Measurements from ENCODE around the gene PARD3.

The PARD3 gene

GRCh38 chr10:34240039-34240438 is 575.1 kb downstream of the PARD3 start:
- WGBS, 2 experiments = 97 to 98% methylated on average over 7 of the region's 7 CpGs
- Histone ChIP-seq H3K4me1 (ENCODE audit: control insufficient read depth, insufficient read depth, low read length) (peaks cover 20% of the 10 kb centered on the region), H3K9me3 (ENCODE audit: control insufficient read depth, low read length) (no peaks in the 10 kb centered on the region), H3K36me3 (ENCODE audit: control insufficient read depth, insufficient read depth, low read length) (no peaks in the 10 kb centered on the region), H3K4me3 (ENCODE audit: insufficient read depth, low read depth, low read length) (no peak overlapping the region), H3K27me3 (ENCODE audit: control insufficient read depth, insufficient read depth, low read length, poor library complexity, severe bottlenecking) (no peaks in the 10 kb centered on the region), H3K27ac (ENCODE audit: insufficient read depth, low read depth, low read length, poor library complexity, severe bottlenecking) (no peak overlapping the region)

DNA sequence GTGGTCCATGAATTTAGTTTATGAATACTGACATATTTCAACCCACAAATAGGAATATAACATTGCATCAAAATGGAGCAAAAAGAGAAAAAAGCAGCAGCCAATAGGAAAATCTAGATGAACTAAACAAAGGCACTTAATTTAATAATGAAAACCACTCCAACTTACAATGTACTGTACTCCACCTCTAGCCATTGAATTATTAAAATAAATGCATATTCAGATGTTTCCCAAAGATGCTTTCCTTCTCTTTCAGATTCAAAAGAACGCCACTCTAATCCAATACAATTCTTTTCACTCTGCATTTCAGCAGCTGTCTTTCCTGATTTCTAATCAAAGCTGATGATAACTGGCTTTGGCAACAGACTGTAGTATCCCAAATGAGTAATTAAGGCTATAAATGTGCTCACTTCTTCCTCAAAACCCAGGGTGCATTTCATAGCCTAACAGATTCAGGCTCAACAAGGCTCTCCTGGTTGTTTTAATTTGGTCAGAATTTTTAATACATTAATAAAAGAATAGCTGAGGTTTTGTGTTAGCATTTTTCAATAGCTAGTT is 577.1 kb downstream of the PARD3 start:
- no peaks in the 10 kb centered on the region for H3K27me3 ChIP-seq (ENCODE audit: control insufficient read depth, insufficient read depth, low read length, poor library complexity, severe bottlenecking)
- H3K36me3 ChIP-seq (ENCODE audit: control insufficient read depth, insufficient read depth, low read length) = no peaks in the 10 kb centered on the region
- H3K27ac ChIP-seq (ENCODE audit: insufficient read depth, low read depth, low read length, poor library complexity, severe bottlenecking) = peak overlapping the region; percentile 19
- WGBS, 2 experiments = 81 to 95% methylated on average over 1 of the region's 1 CpG
- H3K4me1 ChIP-seq (ENCODE audit: control insufficient read depth, insufficient read depth, low read length) = peaks cover 20% of the 10 kb centered on the region
- no peak overlapping the region for H3K4me3 ChIP-seq (ENCODE audit: insufficient read depth, low read depth, low read length)
- H3K9me3 ChIP-seq (ENCODE audit: control insufficient read depth, low read length) = no peaks in the 10 kb centered on the region

- peak overlapping the region; percentile 22 for H3K27ac ChIP-seq (ENCODE audit: insufficient read depth, low read depth, low read length, poor library complexity, severe bottlenecking)
- H3K27me3 ChIP-seq (ENCODE audit: control insufficient read depth, insufficient read depth, low read length, poor library complexity, severe bottlenecking) = no peaks in the 10 kb centered on the region
- no peak overlapping the region for H3K4me3 ChIP-seq (ENCODE audit: insufficient read depth, low read depth, low read length)
- peaks cover 20% of the 10 kb centered on the region for H3K4me1 ChIP-seq (ENCODE audit: control insufficient read depth, insufficient read depth, low read length)
- H3K36me3 ChIP-seq (ENCODE audit: control insufficient read depth, insufficient read depth, low read length) = no peaks in the 10 kb centered on the region
- H3K9me3 ChIP-seq (ENCODE audit: control insufficient read depth, low read length) = no peaks in the 10 kb centered on the region
- 82 to 94% methylated on average over 3 to 4 of the region's 4 CpGs for WGBS, 2 experiments
Measured at GRCh38 chr10:34236931-34237330, 578.2 kb downstream of the PARD3 start.

- no peaks in the 10 kb centered on the region for H3K9me3 ChIP-seq (ENCODE audit: control insufficient read depth, low read length)
- 63 to 78% methylated on average over 6 to 7 of the region's 7 CpGs for WGBS, 2 experiments
- no peaks in the 10 kb centered on the region for H3K27me3 ChIP-seq (ENCODE audit: control insufficient read depth, insufficient read depth, low read length, poor library complexity, severe bottlenecking)
- H3K36me3 ChIP-seq (ENCODE audit: control insufficient read depth, insufficient read depth, low read length) = no peaks in the 10 kb centered on the region
- H3K27ac ChIP-seq (ENCODE audit: insufficient read depth, low read depth, low read length, poor library complexity, severe bottlenecking) = no peak overlapping the region
- H3K4me3 ChIP-seq (ENCODE audit: insufficient read depth, low read depth, low read length) = no peak overlapping the region
- peaks cover 20% of the 10 kb centered on the region for H3K4me1 ChIP-seq (ENCODE audit: control insufficient read depth, insufficient read depth, low read length)
Measured at GRCh38 chr10:34235164-34235832, 579.8 kb downstream of the PARD3 start.

DNA sequence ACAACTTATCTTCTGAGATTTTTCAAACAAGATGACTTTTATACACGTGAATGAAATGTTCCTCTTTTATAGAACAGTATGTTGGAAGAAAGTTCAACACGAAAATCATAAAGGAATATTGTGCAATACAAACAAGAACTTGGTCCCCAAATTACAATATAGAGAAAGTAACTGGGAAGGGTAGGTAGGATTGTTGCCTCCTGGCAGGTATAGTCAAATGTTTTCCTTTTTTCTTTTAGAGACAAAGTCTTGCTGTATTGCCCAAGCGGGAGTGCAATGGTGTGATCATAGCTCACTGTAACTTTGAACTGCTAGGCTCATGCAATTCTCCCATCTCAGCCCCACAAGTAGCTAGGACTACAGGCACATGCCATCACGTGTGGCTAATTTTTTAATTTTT is 582.6 kb downstream of the PARD3 start:
- H3K9me3 ChIP-seq (ENCODE audit: control insufficient read depth, low read length) = no peaks in the 10 kb centered on the region
- H3K4me3 ChIP-seq (ENCODE audit: insufficient read depth, low read depth, low read length) = no peak overlapping the region
- 94 to 96% methylated on average over 2 to 4 of the region's 4 CpGs for WGBS, 2 experiments
- H3K27me3 ChIP-seq (ENCODE audit: control insufficient read depth, insufficient read depth, low read length, poor library complexity, severe bottlenecking) = no peaks in the 10 kb centered on the region
- peaks cover 6% of the 10 kb centered on the region for H3K4me1 ChIP-seq (ENCODE audit: control insufficient read depth, insufficient read depth, low read length)
- H3K36me3 ChIP-seq (ENCODE audit: control insufficient read depth, insufficient read depth, low read length) = no peaks in the 10 kb centered on the region
- H3K27ac ChIP-seq (ENCODE audit: insufficient read depth, low read depth, low read length, poor library complexity, severe bottlenecking) = no peak overlapping the region

DNA sequence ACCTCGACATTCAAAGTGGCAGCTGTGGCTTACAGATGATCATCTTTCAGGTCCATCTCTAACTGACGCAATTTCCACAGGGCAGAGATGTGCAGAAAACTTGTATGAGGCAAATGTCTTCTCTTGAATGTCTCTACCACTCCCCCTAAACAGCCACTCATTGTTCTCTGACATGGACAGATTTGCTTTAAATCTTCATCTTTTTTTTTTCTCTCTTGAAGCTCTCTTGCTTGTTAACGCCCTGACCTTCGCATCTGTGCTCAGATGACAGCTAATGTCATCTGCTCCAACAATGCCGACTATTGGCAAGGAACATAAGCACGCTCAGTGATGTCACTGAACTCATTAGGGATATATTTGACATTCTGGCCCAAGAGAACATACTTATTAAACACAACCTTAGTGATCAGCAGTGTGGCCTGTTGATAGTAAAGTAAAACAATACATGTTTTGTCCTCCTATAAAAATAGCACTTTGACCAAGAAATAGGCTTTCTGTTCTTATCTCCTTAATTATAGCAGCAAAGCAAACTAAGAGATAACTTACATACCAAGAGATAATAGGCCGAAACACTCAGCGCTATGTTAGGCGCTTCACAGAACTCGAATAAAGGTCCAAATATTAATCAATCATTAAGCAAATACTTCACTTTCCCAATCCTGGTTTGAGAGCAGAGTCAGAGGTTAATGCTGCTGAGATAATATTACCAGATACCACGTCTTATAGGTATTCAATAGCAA is 583.5 kb downstream of the PARD3 start:
- no peaks in the 10 kb centered on the region for H3K9me3 ChIP-seq (ENCODE audit: control insufficient read depth, low read length)
- WGBS, 2 experiments = 88 to 91% methylated on average over 10 of the region's 11 CpGs
- H3K4me1 ChIP-seq (ENCODE audit: control insufficient read depth, insufficient read depth, low read length) = no peaks in the 10 kb centered on the region
- no peak overlapping the region for H3K27ac ChIP-seq (ENCODE audit: insufficient read depth, low read depth, low read length, poor library complexity, severe bottlenecking)
- no peaks in the 10 kb centered on the region for H3K36me3 ChIP-seq (ENCODE audit: control insufficient read depth, insufficient read depth, low read length)
- H3K27me3 ChIP-seq (ENCODE audit: control insufficient read depth, insufficient read depth, low read length, poor library complexity, severe bottlenecking) = no peaks in the 10 kb centered on the region
- H3K4me3 ChIP-seq (ENCODE audit: insufficient read depth, low read depth, low read length) = no peak overlapping the region

- Histone ChIP-seq H3K4me1 (ENCODE audit: control insufficient read depth, insufficient read depth, low read length) (no peaks in the 10 kb centered on the region), H3K9me3 (ENCODE audit: control insufficient read depth, low read length) (no peaks in the 10 kb centered on the region), H3K27me3 (ENCODE audit: control insufficient read depth, insufficient read depth, low read length, poor library complexity, severe bottlenecking) (no peaks in the 10 kb centered on the region), H3K27ac (ENCODE audit: insufficient read depth, low read depth, low read length, poor library complexity, severe bottlenecking) (no peak overlapping the region), H3K36me3 (ENCODE audit: control insufficient read depth, insufficient read depth, low read length) (no peaks in the 10 kb centered on the region), H3K4me3 (ENCODE audit: insufficient read depth, low read depth, low read length) (no peak overlapping the region)
- 94 to 97% methylated on average over 3 of the region's 3 CpGs for WGBS, 2 experiments
Measured at GRCh38 chr10:34229917-34230316, 585.2 kb downstream of the PARD3 start.

GRCh38 chr10:34228066-34228465 is 587.0 kb downstream of the PARD3 start:
- H3K9me3 ChIP-seq (ENCODE audit: control insufficient read depth, low read length) = no peaks in the 10 kb centered on the region
- no peak overlapping the region for H3K4me3 ChIP-seq (ENCODE audit: insufficient read depth, low read depth, low read length)
- H3K36me3 ChIP-seq (ENCODE audit: control insufficient read depth, insufficient read depth, low read length) = no peaks in the 10 kb centered on the region
- WGBS, 2 experiments = 91 to 92% methylated on average over 5 to 7 of the region's 7 CpGs
- H3K27ac ChIP-seq (ENCODE audit: insufficient read depth, low read depth, low read length, poor library complexity, severe bottlenecking) = no peak overlapping the region
- H3K27me3 ChIP-seq (ENCODE audit: control insufficient read depth, insufficient read depth, low read length, poor library complexity, severe bottlenecking) = no peaks in the 10 kb centered on the region
- no peaks in the 10 kb centered on the region for H3K4me1 ChIP-seq (ENCODE audit: control insufficient read depth, insufficient read depth, low read length)

DNA sequence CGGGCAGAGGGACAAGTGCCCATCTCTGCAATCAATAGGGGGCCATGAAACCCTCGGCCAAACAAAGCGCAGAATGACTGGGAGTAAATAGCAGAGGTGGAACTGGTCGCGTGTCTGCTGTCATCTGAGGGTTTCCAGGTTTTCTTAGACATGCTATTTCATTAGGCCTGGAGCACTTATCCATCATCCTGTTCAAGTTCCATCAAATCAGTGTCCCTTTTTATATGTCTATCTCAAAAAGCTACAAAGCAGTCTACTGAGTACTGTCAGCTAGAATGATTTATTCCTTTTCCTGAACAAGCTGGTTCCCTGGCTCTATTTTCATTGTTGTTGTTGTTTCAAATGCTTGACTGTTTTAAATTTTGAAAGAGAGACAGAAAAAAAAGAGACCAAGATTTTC is 590.5 kb downstream of the PARD3 start:
- 92 to 93% methylated on average over 5 of the region's 5 CpGs for WGBS, 2 experiments
- Histone ChIP-seq H3K4me1 (ENCODE audit: control insufficient read depth, insufficient read depth, low read length) (no peaks in the 10 kb centered on the region), H3K27ac (ENCODE audit: insufficient read depth, low read depth, low read length, poor library complexity, severe bottlenecking) (no peak overlapping the region)

DNA sequence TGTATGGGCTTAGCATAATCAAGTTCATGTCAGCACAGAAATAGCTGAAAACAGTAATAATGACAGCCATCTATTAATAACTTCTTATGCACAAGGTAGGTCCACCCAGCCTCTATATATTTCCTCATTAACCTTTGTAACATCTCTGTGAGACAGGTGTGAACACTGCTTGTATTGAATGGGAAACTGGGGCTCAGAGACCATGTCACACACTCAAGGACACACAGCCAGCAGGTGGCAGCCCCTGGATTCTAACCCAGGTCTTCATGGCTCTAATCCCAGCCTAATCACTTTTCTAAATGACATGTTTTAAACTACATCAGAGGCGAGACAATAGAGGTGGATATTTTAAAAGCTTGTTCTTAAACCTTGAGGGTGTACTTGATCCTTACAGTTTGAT is 591.4 kb downstream of the PARD3 start:
- WGBS, 2 experiments = 95 to 100% methylated on average over 1 of the region's 1 CpG
- no peaks in the 10 kb centered on the region for H3K36me3 ChIP-seq (ENCODE audit: control insufficient read depth, insufficient read depth, low read length)

More for the DNA sequence above, 590.5 kb downstream of the PARD3 start:
- no peaks in the 10 kb centered on the region for H3K27me3 ChIP-seq (ENCODE audit: control insufficient read depth, insufficient read depth, low read length, poor library complexity, severe bottlenecking)
- H3K36me3 ChIP-seq (ENCODE audit: control insufficient read depth, insufficient read depth, low read length) = no peaks in the 10 kb centered on the region
- H3K4me3 ChIP-seq (ENCODE audit: insufficient read depth, low read depth, low read length) = no peak overlapping the region
- H3K9me3 ChIP-seq (ENCODE audit: control insufficient read depth, low read length) = no peaks in the 10 kb centered on the region

More for the DNA sequence above, 591.4 kb downstream of the PARD3 start:
- no peaks in the 10 kb centered on the region for H3K9me3 ChIP-seq (ENCODE audit: control insufficient read depth, low read length)
- no peak overlapping the region for H3K4me3 ChIP-seq (ENCODE audit: insufficient read depth, low read depth, low read length)
- H3K27me3 ChIP-seq (ENCODE audit: control insufficient read depth, insufficient read depth, low read length, poor library complexity, severe bottlenecking) = no peaks in the 10 kb centered on the region
- no peak overlapping the region for H3K27ac ChIP-seq (ENCODE audit: insufficient read depth, low read depth, low read length, poor library complexity, severe bottlenecking)
- H3K4me1 ChIP-seq (ENCODE audit: control insufficient read depth, insufficient read depth, low read length) = no peaks in the 10 kb centered on the region

All from ectodermal cell (in vitro differentiated cells).